GM12874 (cell line): ENCODE results near the gene WASL.

Experiments
- CTCF ChIP-seq: IDR thresholded peaks from 2 replicates; pipeline ENCODE4 v1.5.1; 2011; ENCODE audit warnings: low read depth, mild to moderate bottlenecking, control low read depth, low read length, moderate library complexity; ENCODE audit not compliant: insufficient read depth

WASL gene

DNA sequence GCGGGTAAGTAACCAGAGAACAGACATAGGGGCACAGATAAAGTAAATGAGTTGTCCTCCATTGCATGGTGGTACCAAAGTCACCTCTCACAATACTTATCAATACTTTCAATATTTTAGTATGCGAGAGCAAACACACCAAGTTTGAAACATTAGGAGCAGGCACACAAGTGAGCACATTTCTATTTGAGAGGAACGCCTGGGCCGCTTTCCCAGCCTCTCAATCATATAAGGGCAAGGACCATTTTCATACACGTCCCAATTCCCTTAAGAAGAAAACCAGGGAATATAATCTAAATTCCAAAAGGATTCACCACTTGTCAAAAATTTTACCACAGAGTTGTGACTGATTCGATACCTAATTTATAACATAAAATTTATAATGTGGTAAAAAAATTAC is 85.6 kb downstream of the WASL start:
- TF ChIP-seq CTCF = no peak

- no peak for TF ChIP-seq CTCF
Observed at GRCh38 chr7:123662755-123663154, 86.0 kb downstream of the WASL start.

DNA sequence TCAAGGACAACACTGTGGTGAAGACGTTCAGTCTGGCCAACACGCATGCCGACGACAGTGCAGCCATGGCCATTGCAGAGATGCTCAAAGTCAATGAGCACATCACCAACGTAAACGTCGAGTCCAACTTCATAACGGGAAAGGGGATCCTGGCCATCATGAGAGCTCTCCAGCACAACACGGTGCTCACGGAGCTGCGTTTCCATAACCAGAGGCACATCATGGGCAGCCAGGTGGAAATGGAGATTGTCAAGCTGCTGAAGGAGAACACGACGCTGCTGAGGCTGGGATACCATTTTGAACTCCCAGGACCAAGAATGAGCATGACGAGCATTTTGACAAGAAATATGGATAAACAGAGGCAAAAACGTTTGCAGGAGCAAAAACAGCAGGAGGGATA is 86.5 kb downstream of the WASL start:
- no peak for TF ChIP-seq CTCF

- TF ChIP-seq CTCF = no peak
Observed at GRCh38 chr7:123661765-123662164, 87.0 kb downstream of the WASL start.

- TF ChIP-seq CTCF = no peak
Observed at GRCh38 chr7:123660514-123661354, 88.1 kb downstream of the WASL start.

DNA sequence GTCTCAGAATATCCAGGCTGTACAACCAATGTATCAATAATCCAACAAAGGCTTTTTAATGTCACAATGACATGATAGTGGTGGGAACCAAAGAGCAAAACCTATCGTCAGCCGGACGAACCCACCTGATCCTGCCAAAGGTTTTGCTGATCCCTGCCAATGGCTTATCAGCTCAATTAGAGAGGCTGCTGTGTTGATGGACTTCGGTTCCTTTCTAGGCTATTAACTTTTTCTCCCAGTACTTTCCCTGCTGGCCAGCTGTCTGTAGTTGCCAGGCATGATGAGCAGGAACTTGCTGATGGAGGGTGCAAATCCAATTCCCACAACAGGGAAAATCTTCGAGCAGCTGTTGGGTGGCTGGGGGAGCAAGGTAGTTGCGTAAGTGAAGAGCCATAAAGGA is 90.8 kb downstream of the WASL start:
- no peak for TF ChIP-seq CTCF

GRCh38 chr7:123657304-123657685 is 91.5 kb downstream of the WASL start:
- no peak for TF ChIP-seq CTCF
